Nephron (organoid): ENCODE results near the gene ELP4.

Source experiments
- H3K27ac Mint-ChIP-seq, 3 experiments: 2 replicates each; pipeline ENCODE4 v1.8.0; 2020; ENCODE audit warnings: mixed read lengths in 3 of 3, mild to moderate bottlenecking in 2 of 3, moderate library complexity in 1 of 3
- H3K27me3 Mint-ChIP-seq: 2 replicates; pipeline ENCODE4 v1.8.0; 2021; ENCODE audit warnings: low read depth, mild to moderate bottlenecking, moderate library complexity, mixed read lengths
- H3K36me3 Mint-ChIP-seq: 2 replicates; pipeline ENCODE4 v1.8.0; 2020; ENCODE audit warnings: low read depth, mixed read lengths
- H3K4me1 Mint-ChIP-seq: 2 replicates; pipeline ENCODE4 v1.8.0; 2020; ENCODE audit warnings: mixed read lengths
- H3K4me3 Mint-ChIP-seq, 3 experiments: 2 replicates each; pipeline ENCODE4 v1.8.0; 2020; ENCODE audit warnings: mild to moderate bottlenecking in 3 of 3, mixed read lengths in 3 of 3, moderate library complexity in 2 of 3
- H3K9me3 Mint-ChIP-seq: 2 replicates; pipeline ENCODE4 v1.8.0; 2020; ENCODE audit warnings: mixed read lengths
- CTCF ChIP-seq, 3 experiments: fragments of 200-600 bp; sonication (generic); IDR thresholded peaks; one replicate each; pipeline ENCODE4 v1.5.0; 2021; ENCODE audit warnings: antibody characterized with exemption in 3 of 3; ENCODE audit not compliant: unreplicated experiment in 3 of 3

ELP4 gene

GRCh38 chr11:31814176-31814868 lies 304.8 kb downstream of the ELP4 start:
- Mint-ChIP-seq H3K27me3 (peaks cover 71% of the 10 kb centered on the region), H3K4me3 (peak overlapping the region in 2 of 3 experiments; percentile 28 to 71), H3K36me3 (no peaks in the 10 kb centered on the region), H3K27ac (no peak overlapping the region), H3K9me3 (peaks cover 3% of the 10 kb centered on the region), H3K4me1 (peaks cover 44% of the 10 kb centered on the region)
- no peak for TF ChIP-seq CTCF (IDR thresholded peaks at IDR 0.05; ENCODE audit: unreplicated experiment in 3 of 3)

DNA sequence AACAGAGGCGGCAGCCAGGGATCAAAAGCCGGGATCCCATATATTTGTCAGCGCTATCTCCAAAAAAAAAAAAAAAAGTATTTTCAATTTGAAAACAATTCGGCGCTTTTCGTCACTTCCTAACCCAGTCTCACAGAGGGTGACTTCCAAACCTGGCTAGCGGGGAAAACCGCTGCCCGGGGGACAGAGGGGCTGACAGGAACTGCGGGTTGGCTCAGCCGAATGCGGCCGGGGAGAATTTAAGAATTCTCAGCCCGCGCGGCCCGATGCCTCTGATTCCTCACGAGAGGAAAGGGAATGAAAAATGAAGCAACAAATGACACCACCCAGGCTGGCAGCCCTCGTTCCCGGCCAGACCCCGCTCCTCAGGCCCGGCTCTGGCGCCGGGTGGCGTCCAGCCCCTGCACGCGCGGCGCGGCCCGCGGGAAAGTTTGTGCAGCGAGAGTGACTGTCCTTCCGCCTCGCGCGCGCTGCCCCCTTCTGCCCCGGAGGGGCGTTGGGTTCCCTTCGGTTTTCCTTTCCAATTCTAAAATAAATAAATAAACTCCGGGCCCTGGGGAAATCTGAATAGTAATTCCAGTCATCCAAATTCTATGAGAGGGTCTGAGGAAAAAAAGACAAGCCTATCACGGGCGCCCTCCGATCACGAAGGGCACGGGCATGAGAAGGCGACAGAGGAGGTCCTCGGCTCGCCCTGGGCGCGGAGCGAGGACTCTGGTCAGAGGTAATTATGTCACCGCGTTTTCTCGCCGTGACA lies 306.3 kb downstream of the ELP4 start:
- Mint-ChIP-seq H3K27ac (no peak overlapping the region), H3K27me3 (peaks cover 56% of the 10 kb centered on the region), H3K9me3 (peaks cover 3% of the 10 kb centered on the region), H3K4me1 (peaks cover 34% of the 10 kb centered on the region), H3K36me3 (no peaks in the 10 kb centered on the region), H3K4me3 (peak overlapping the region; percentile 36 to 79 (median 64))
- no peak for TF ChIP-seq CTCF (IDR thresholded peaks at IDR 0.05; ENCODE audit: unreplicated experiment in 3 of 3)

- TF ChIP-seq CTCF (IDR thresholded peaks at IDR 0.05; ENCODE audit: unreplicated experiment in 3 of 3): no peak
- Mint-ChIP-seq H3K36me3 (no peaks in the 10 kb centered on the region), H3K4me3 (peak overlapping the region; percentile 35 to 79 (median 64)), H3K9me3 (no peaks in the 10 kb centered on the region), H3K27me3 (peaks cover 49% of the 10 kb centered on the region), H3K27ac (no peak overlapping the region), H3K4me1 (peaks cover 29% of the 10 kb centered on the region)
Observed at GRCh38 chr11:31816468-31817053, 307.0 kb downstream of the ELP4 start.

GRCh38 chr11:31817054-31817620 lies 307.6 kb downstream of the ELP4 start:
- H3K4me1 Mint-ChIP-seq: peaks cover 24% of the 10 kb centered on the region
- no peaks in the 10 kb centered on the region for H3K36me3 Mint-ChIP-seq
- peaks cover 43% of the 10 kb centered on the region for H3K27me3 Mint-ChIP-seq
- peak overlapping the region; percentile 35 to 70 (median 63) for H3K4me3 Mint-ChIP-seq
- no peak for TF ChIP-seq CTCF (IDR thresholded peaks at IDR 0.05; ENCODE audit: unreplicated experiment in 3 of 3)
- no peak overlapping the region for H3K27ac Mint-ChIP-seq
- H3K9me3 Mint-ChIP-seq: no peaks in the 10 kb centered on the region

DNA sequence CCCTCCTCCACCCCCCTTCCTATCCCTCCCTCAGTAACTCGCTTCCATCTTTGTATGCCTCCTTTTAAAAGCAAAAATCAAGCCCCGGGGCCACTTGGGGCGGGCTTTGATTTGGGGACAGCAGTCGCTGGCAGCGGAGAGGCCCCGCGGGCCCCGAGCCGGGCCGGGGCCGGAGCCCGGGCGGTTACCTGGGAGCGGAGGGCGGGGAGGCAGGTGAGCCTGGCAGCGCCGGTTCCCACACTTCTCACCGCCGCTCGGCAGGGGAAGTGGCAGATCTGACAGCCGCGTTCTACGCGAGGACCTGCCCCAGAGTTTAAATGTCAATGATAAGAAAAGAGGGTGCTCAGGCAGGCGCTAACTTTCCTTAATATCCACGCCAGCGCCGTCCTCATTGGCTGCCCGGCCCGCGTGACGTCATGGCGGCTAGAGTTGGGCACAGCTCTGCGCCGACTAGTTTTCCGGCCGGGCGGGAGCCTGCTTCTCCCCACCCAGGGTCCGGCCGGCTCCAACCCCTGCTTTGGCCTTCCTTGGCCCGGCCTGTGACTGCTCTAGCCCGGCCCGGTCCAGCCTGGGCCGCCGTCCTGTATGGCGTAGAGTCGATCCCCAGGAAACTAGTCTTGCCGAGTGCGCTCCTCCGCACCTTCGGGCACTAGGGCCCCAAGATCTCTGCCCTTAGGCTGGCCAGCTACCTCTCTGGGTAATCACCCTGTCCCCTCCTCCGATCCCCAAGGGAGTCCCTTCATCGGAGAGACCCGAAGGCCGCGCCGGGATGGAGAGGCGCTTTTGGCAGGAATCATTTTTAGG lies 308.3 kb downstream of the ELP4 start:
- Mint-ChIP-seq H3K9me3 (no peaks in the 10 kb centered on the region), H3K4me3 (peak overlapping the region in 2 of 3 experiments; percentile 40 to 49), H3K4me1 (peaks cover 20% of the 10 kb centered on the region), H3K27me3 (peaks cover 36% of the 10 kb centered on the region), H3K36me3 (no peaks in the 10 kb centered on the region), H3K27ac (no peak overlapping the region)
- TF ChIP-seq CTCF (IDR thresholded peaks at IDR 0.05; ENCODE audit: unreplicated experiment in 3 of 3): no peak
